ENCODE results near the gene KRT77. TPM values are rescaled to one million over a fixed set of nuclear protein-coding genes. Genes with fewer than 3 reads are reported as not detected.

The KRT77 gene
- polyA plus RNA-seq, 3 donors, result not detected

DNA sequence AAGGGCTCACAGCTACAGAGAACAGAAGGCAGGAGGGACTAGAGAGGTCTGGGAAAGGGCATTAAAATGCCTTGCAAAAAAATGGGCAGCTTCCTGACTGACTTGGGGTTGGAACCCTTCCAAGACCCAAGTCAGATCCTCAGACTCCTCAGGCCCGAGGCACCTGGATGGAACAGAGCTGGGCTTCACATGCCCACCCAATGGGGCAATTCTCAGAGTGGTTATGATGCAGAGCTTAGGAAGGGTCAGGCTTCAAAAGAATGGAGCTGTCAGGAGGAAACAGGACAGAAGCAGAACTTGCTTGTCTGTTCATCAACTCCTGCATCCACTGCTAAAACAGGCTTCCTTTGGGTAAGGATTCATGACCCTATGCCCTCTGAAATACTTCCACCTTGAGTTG lies 13.4 kb downstream of the KRT77 start:
- H3K27ac Mint-ChIP-seq, result no peak overlapping the region
- peaks cover 0 to 3% (median 0%) of the 10 kb centered on the region in 7 donors for H3K9me3 Mint-ChIP-seq
- H3K4me1 ChIP-seq (ENCODE audit: control insufficient read depth in 1 of 2, insufficient read depth in 2 of 2, low read length in 2 of 2), result peaks cover 3 to 5% of the 10 kb centered on the region in 2 donors
- H4K20me1 ChIP-seq (ENCODE audit: insufficient read depth, low read length), result no peaks in the 10 kb centered on the region
- TF ChIP-seq, protein P1, sequence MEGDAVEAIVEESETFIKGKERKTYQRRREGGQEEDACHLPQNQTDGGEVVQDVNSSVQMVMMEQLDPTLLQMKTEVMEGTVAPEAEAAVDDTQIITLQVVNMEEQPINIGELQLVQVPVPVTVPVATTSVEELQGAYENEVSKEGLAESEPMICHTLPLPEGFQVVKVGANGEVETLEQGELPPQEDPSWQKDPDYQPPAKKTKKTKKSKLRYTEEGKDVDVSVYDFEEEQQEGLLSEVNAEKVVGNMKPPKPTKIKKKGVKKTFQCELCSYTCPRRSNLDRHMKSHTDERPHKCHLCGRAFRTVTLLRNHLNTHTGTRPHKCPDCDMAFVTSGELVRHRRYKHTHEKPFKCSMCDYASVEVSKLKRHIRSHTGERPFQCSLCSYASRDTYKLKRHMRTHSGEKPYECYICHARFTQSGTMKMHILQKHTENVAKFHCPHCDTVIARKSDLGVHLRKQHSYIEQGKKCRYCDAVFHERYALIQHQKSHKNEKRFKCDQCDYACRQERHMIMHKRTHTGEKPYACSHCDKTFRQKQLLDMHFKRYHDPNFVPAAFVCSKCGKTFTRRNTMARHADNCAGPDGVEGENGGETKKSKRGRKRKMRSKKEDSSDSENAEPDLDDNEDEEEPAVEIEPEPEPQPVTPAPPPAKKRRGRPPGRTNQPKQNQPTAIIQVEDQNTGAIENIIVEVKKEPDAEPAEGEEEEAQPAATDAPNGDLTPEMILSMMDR (IDR thresholded peaks at IDR 0.05), result no peak
- no peak overlapping the region for H2AFZ ChIP-seq (ENCODE audit: insufficient read depth, low read depth, low read length, poor library complexity, severe bottlenecking)
- no peaks in the 10 kb centered on the region for H3K36me3 Mint-ChIP-seq
- H3K27ac ChIP-seq (ENCODE audit: low read depth in 1 of 2, low read length in 2 of 2), result no peak overlapping the region
- intact Hi-C loops (cut with micrococcal nuclease), result no loop called here
- H3K4me1 Mint-ChIP-seq, result peaks cover 9% of the 10 kb centered on the region
- H3K36me3 ChIP-seq (replicated peaks in 1 of 2; ENCODE audit: control insufficient read depth in 1 of 2, insufficient read depth in 2 of 2, low read length in 2 of 2), result no peaks in the 10 kb centered on the region
- H3K4me3 Mint-ChIP-seq, result peak overlapping the region in 1 of 2 donors; percentile 23
- H3K9ac ChIP-seq (ENCODE audit: insufficient read depth, low read length, poor library complexity, severe bottlenecking), result no peak overlapping the region
- no peak for DNase-seq
- WGBS (ENCODE audit: insufficient coverage), result no CpG with 5 or more reads among the region's 1 CpG
- no peak overlapping the region for H3K4me3 ChIP-seq (replicated peaks in 1 of 3; ENCODE audit: low read depth in 2 of 3, low read length in 3 of 3)
- H3K9me3 ChIP-seq (replicated peaks in 1 of 2; ENCODE audit: control insufficient read depth in 1 of 2, insufficient read depth in 1 of 2, low read length in 2 of 2), result peaks cover 0 to 5% of the 10 kb centered on the region in 2 donors
- no peaks in the 10 kb centered on the region for H3K79me2 ChIP-seq (ENCODE audit: insufficient read depth, low read length)
- H3K27me3 ChIP-seq (ENCODE audit: control insufficient read depth in 2 of 2, insufficient read depth in 2 of 2, low read length in 2 of 2), result peaks cover 17 to 34% of the 10 kb centered on the region in 2 donors
- H3K27me3 Mint-ChIP-seq (ENCODE audit: low read depth in 3 of 3), result peaks cover 35 to 51% (median 36%) of the 10 kb centered on the region in 3 donors
- H3K4me2 ChIP-seq (replicated peaks; ENCODE audit: extremely low read depth, low read length, poor library complexity, severe bottlenecking), result no peak overlapping the region

DNA sequence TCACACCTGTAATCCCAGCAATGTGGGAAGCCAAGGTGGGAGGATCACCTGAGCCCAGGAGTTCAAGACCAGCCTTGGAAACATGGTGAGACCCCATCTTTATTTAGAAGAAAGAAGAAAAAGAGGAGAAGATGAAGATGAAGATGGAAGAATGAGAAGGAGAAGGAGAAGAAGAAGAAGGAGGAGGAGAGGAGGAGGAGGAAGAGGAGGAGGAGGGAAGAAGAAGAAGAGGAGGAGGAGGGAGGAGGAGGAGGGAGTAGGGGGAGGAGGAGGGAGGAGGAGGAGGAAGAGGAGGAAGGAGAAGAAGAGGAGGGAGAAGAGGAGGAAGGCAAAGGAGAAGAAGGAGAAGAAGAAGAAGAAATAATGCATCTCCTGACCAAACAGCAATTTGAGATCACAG lies 14.1 kb downstream of the KRT77 start:
- Mint-ChIP-seq H3K27me3 (ENCODE audit: low read depth in 3 of 3) (peaks cover 35 to 53% (median 36%) of the 10 kb centered on the region in 3 donors), H3K9me3 (peaks cover 0 to 3% (median 0%) of the 10 kb centered on the region in 7 donors), H3K4me1 (peaks cover 9% of the 10 kb centered on the region), H3K36me3 (no peaks in the 10 kb centered on the region), H3K4me3 (no peak overlapping the region), H3K27ac (no peak overlapping the region)
- Histone ChIP-seq H3K4me2 (replicated peaks; ENCODE audit: extremely low read depth, low read length, poor library complexity, severe bottlenecking) (no peak overlapping the region), H2AFZ (ENCODE audit: insufficient read depth, low read depth, low read length, poor library complexity, severe bottlenecking) (no peak overlapping the region), H3K79me2 (ENCODE audit: insufficient read depth, low read length) (no peaks in the 10 kb centered on the region), H3K4me3 (replicated peaks in 1 of 3; ENCODE audit: low read depth in 2 of 3, low read length in 3 of 3) (no peak overlapping the region), H3K4me1 (ENCODE audit: control insufficient read depth in 1 of 2, insufficient read depth in 2 of 2, low read length in 2 of 2) (peaks cover 3 to 5% of the 10 kb centered on the region in 2 donors), H3K9me3 (replicated peaks in 1 of 2; ENCODE audit: control insufficient read depth in 1 of 2, insufficient read depth in 1 of 2, low read length in 2 of 2) (peaks cover 0 to 5% of the 10 kb centered on the region in 2 donors), H3K27ac (ENCODE audit: low read depth in 1 of 2, low read length in 2 of 2) (no peak overlapping the region), H3K27me3 (ENCODE audit: control insufficient read depth in 2 of 2, insufficient read depth in 2 of 2, low read length in 2 of 2) (peaks cover 17 to 34% of the 10 kb centered on the region in 2 donors), H4K20me1 (ENCODE audit: insufficient read depth, low read length) (no peaks in the 10 kb centered on the region), H3K9ac (ENCODE audit: insufficient read depth, low read length, poor library complexity, severe bottlenecking) (no peak overlapping the region), H3K36me3 (replicated peaks in 1 of 2; ENCODE audit: control insufficient read depth in 1 of 2, insufficient read depth in 2 of 2, low read length in 2 of 2) (no peaks in the 10 kb centered on the region)
- no peak for DNase-seq
- TF ChIP-seq, protein P1 (IDR thresholded peaks at IDR 0.05), result no peak
- intact Hi-C loops (cut with micrococcal nuclease), result no loop called here

All from CD14-positive monocyte (primary cell).